Right atrium auricular region (tissue), 2 donors: ENCODE measurements around the gene RNF113B. TPM values are rescaled to one million over a fixed set of nuclear protein-coding genes. Genes with fewer than 3 reads are reported as not detected.
A peak's percentile ranks its signal among the peaks of the same experiment; 100 is the strongest.

ENCODE experiments used
- DNase-seq: peaks from one replicate; pipeline ENCODE4 v3.0.0-alpha.2; 2019; ENCODE audit warnings: low spot score
- H3K27ac ChIP-seq, 2 donors: fragments of 200-600 bp; sonication (generic); 1 replicate in 1 of 2; 2 replicates in 1 of 2; pipeline ENCODE4 v1.5.1; 2016 to 2019
- H3K27me3 ChIP-seq, 2 donors: fragments of 200-600 bp; sonication (generic); one replicate each; pipeline versions ENCODE4 v1.5.1 to v1.6.0; 2017 to 2019
- H3K36me3 ChIP-seq: fragments of 200-600 bp; sonication (generic); one replicate; pipeline ENCODE4 v1.5.1; 2016
- H3K4me1 ChIP-seq, 2 donors: fragments of 200-600 bp; sonication (generic); one replicate each; pipeline versions ENCODE4 v1.5.1 to v1.6.0; 2017 to 2019
- H3K4me3 ChIP-seq, 2 donors: fragments of 200-600 bp; sonication (generic); 1 replicate in 1 of 2; 2 replicates in 1 of 2; pipeline ENCODE4 v1.5.1; 2017 to 2019; ENCODE audit warnings: mild to moderate bottlenecking in 1 of 2, moderate library complexity in 1 of 2
- H3K9me3 ChIP-seq, 2 donors: fragments of 200-600 bp; sonication (generic); one replicate each; pipeline ENCODE4 v1.5.1; 2019
- total RNA-seq, 2 donors: library from RNA; depleted of rRNA; stranded (reverse); fragments of >200 nt; gene quantifications; one replicate each; pipeline ENCODE4 v1.1.0, GENCODE V29; 2016
- TF ChIP-seq, protein P1 (sequence below), 2 donors: fragments of 200-600 bp; sonication (generic); IDR thresholded peaks; one replicate each; pipeline ENCODE4 v1.5.1; 2019; ENCODE audit warnings: antibody characterized with exemption in 2 of 2

Gene RNF113B
- total RNA-seq, 2 donors from 2014 or later = not detected

GRCh38 chr13:98213354-98213753 is 36.3 kb upstream of the RNF113B start:
- no peak for DNase-seq
- no peaks in the 10 kb centered on the region for H3K27me3 ChIP-seq
- TF ChIP-seq, protein P1, sequence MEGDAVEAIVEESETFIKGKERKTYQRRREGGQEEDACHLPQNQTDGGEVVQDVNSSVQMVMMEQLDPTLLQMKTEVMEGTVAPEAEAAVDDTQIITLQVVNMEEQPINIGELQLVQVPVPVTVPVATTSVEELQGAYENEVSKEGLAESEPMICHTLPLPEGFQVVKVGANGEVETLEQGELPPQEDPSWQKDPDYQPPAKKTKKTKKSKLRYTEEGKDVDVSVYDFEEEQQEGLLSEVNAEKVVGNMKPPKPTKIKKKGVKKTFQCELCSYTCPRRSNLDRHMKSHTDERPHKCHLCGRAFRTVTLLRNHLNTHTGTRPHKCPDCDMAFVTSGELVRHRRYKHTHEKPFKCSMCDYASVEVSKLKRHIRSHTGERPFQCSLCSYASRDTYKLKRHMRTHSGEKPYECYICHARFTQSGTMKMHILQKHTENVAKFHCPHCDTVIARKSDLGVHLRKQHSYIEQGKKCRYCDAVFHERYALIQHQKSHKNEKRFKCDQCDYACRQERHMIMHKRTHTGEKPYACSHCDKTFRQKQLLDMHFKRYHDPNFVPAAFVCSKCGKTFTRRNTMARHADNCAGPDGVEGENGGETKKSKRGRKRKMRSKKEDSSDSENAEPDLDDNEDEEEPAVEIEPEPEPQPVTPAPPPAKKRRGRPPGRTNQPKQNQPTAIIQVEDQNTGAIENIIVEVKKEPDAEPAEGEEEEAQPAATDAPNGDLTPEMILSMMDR (IDR thresholded peaks at IDR 0.05) = no peak
- peaks cover 0 to 26% of the 10 kb centered on the region in 2 donors for H3K4me1 ChIP-seq
- H3K4me3 ChIP-seq = no peak overlapping the region
- peaks cover 6% of the 10 kb centered on the region for H3K36me3 ChIP-seq
- no peak overlapping the region for H3K27ac ChIP-seq
- no peaks in the 10 kb centered on the region for H3K9me3 ChIP-seq

GRCh38 chr13:98212763-98213162 is 35.7 kb upstream of the RNF113B start:
- no peak overlapping the region for H3K4me3 ChIP-seq
- H3K9me3 ChIP-seq = no peaks in the 10 kb centered on the region
- H3K27me3 ChIP-seq = no peaks in the 10 kb centered on the region
- TF ChIP-seq, protein P1 (IDR thresholded peaks at IDR 0.05) = no peak
- H3K36me3 ChIP-seq = peaks cover 6% of the 10 kb centered on the region
- no peak overlapping the region for H3K27ac ChIP-seq
- H3K4me1 ChIP-seq = peaks cover 0 to 26% of the 10 kb centered on the region in 2 donors
- no peak for DNase-seq

- TF ChIP-seq, protein P1 (IDR thresholded peaks at IDR 0.05) = no peak
- Histone ChIP-seq H3K9me3 (peaks cover 0 to 25% of the 10 kb centered on the region in 2 donors), H3K27ac (no peak overlapping the region), H3K27me3 (no peaks in the 10 kb centered on the region), H3K4me3 (no peak overlapping the region), H3K4me1 (peaks cover 0 to 6% of the 10 kb centered on the region in 2 donors), H3K36me3 (peaks cover 4% of the 10 kb centered on the region)
- DNase-seq = no peak
Observed at GRCh38 chr13:98208606-98209005, 31.5 kb upstream of the RNF113B start.

- no peak for DNase-seq
- no peaks in the 10 kb centered on the region for H3K36me3 ChIP-seq
- H3K4me3 ChIP-seq = no peak overlapping the region
- H3K27ac ChIP-seq = peak overlapping the region in 1 of 2 donors; percentile 57
- no peaks in the 10 kb centered on the region for H3K27me3 ChIP-seq
- TF ChIP-seq, protein P1 (IDR thresholded peaks at IDR 0.05) = no peak
- peaks cover 0 to 6% of the 10 kb centered on the region in 2 donors for H3K4me1 ChIP-seq
- peaks cover 0 to 25% of the 10 kb centered on the region in 2 donors for H3K9me3 ChIP-seq
Observed at GRCh38 chr13:98207416-98207815, 30.3 kb upstream of the RNF113B start.

DNA sequence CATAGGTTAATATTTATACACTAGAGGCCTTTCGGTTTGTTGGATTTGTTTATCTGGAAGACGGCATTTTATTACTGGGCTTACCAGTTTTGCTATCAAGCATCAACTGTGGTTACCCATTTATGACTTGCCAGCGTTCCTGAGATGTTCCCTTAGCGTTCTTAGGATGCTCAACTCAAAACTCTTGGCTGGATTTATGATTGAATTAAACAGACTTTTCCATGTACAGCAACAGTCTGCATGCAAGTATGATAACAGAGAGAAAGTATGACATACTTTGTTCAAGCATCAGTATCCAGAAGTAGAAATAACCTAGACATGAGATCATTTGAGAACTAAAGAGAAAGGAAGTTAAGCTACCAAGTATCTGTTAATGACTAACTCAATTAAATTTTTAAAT is 29.9 kb upstream of the RNF113B start:
- Histone ChIP-seq H3K27ac (peak overlapping the region in 1 of 2 donors; percentile 57), H3K27me3 (no peaks in the 10 kb centered on the region), H3K9me3 (peaks cover 0 to 25% of the 10 kb centered on the region in 2 donors), H3K36me3 (no peaks in the 10 kb centered on the region), H3K4me1 (peaks cover 0 to 8% of the 10 kb centered on the region in 2 donors), H3K4me3 (no peak overlapping the region)
- no peak for DNase-seq
- TF ChIP-seq, protein P1 (IDR thresholded peaks at IDR 0.05) = no peak

DNA sequence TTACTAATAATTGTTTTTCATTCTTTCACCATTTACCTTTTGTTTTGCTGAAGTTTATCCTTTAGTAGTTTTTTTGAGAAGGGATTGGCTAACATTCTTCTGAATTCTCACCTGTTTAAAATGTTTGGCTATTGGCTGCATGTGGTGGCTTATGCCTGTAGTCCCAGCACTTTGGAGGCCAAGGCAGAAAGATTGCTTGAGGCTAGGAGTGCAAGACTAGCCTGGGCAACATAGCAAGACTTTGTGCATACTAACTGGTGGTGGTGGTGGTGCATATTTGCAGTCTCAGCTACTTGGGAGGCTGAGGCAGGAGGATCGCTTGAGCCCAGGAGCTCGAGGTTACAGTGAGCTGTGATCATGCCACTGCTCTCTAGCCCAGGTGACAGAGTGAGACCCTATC is 27.5 kb upstream of the RNF113B start:
- H3K27me3 ChIP-seq = no peaks in the 10 kb centered on the region
- H3K4me3 ChIP-seq = no peak overlapping the region
- H3K4me1 ChIP-seq = peaks cover 0 to 14% of the 10 kb centered on the region in 2 donors
- no peaks in the 10 kb centered on the region for H3K36me3 ChIP-seq
- no peak overlapping the region for H3K27ac ChIP-seq
- no peak for DNase-seq
- H3K9me3 ChIP-seq = peaks cover 0 to 25% of the 10 kb centered on the region in 2 donors
- TF ChIP-seq, protein P1 (IDR thresholded peaks at IDR 0.05) = no peak
